Heart left ventricle (tissue), 13 donors: ENCODE measurements around the gene CHN2.

Experiments used
- CTCF ChIP-seq, 12 donors: fragments of 200-600 bp; sonication (generic) in 4 of 12; IDR thresholded peaks; one replicate each; pipeline versions ENCODE4 v1.5.0 to v1.8.0; 2018 to 2022; ENCODE audit warnings: antibody characterized with exemption in 12 of 12, mild to moderate bottlenecking in 5 of 12
- POLR2A ChIP-seq, 2 donors: fragments of 450-650 bp; IDR thresholded peaks; one replicate each; pipeline ENCODE4 v1.6.1; 2017; ENCODE audit warnings: antibody characterized with exemption in 2 of 2, mild to moderate bottlenecking in 2 of 2, moderate library complexity in 2 of 2
- donor health status: ischemic (EF 13 %, LVEDD 7.1; RV severe dilation, severe dysfunction).
- donor health status: DM: no; HTN: yes; CAD: no.
- donor health status: DM: no; HTN: no; CAD: no.
- donor health status: ischemic (EF 25% LVEDD 6.9; RV normal size, moderate dysfunction).
- donor health status: ischemic (EF 25% LVEDD 5.7; RV mildly dilated, moderate dysfunction).
- donor health status: ischemic (EF 35%, LVEDD 5.7; RV mildly dilated, moderate dysfunction).
- donor health status: nonischemic (EF 11% LVEDD 7.7; RV severe dilation, severe dysfunction).
- donor health status: DM: yes; HTN: yes; CAD: no.
- donor health status: PGD.
- donor health status: ischemic (EF 29% LVEDD 5.4; RV normal size, mild dysfunction).
- donor health status: nonischemic (EF 23%, LVEDD 6.1; RV moderate dilation, normal function).

GRCh38 chr7:29346231-29346978, 151.8 kb downstream of the CHN2 start:
- TF ChIP-seq CTCF (IDR thresholded peaks at IDR 0.05) (no peak), POLR2A (IDR thresholded peaks at IDR 0.05) (no peak)
